WI38 (cell line): Measurements from ENCODE around the gene NOP53.

Source experiments
- H3K4me3 ChIP-seq: 2 replicates; pipeline ENCODE4 v1.5.1; 2011; ENCODE audit warnings: low read depth, mild to moderate bottlenecking, control low read depth, low read length
- TF ChIP-seq, protein P1 (sequence below): IDR thresholded peaks from 2 replicates; pipeline ENCODE4 v1.5.1; 2012; ENCODE audit warnings: low read depth, mild to moderate bottlenecking, control low read depth, low read length

The NOP53 gene

GRCh38 chr19:47750752-47751151 is 5.4 kb downstream of the NOP53 start:
- TF ChIP-seq, protein P1, sequence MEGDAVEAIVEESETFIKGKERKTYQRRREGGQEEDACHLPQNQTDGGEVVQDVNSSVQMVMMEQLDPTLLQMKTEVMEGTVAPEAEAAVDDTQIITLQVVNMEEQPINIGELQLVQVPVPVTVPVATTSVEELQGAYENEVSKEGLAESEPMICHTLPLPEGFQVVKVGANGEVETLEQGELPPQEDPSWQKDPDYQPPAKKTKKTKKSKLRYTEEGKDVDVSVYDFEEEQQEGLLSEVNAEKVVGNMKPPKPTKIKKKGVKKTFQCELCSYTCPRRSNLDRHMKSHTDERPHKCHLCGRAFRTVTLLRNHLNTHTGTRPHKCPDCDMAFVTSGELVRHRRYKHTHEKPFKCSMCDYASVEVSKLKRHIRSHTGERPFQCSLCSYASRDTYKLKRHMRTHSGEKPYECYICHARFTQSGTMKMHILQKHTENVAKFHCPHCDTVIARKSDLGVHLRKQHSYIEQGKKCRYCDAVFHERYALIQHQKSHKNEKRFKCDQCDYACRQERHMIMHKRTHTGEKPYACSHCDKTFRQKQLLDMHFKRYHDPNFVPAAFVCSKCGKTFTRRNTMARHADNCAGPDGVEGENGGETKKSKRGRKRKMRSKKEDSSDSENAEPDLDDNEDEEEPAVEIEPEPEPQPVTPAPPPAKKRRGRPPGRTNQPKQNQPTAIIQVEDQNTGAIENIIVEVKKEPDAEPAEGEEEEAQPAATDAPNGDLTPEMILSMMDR: no peak
- H3K4me3 ChIP-seq: no peak overlapping the region

GRCh38 chr19:47752440-47753211 is 7.3 kb downstream of the NOP53 start:
- TF ChIP-seq, protein P1: no peak
- H3K4me3 ChIP-seq: no peak overlapping the region

DNA sequence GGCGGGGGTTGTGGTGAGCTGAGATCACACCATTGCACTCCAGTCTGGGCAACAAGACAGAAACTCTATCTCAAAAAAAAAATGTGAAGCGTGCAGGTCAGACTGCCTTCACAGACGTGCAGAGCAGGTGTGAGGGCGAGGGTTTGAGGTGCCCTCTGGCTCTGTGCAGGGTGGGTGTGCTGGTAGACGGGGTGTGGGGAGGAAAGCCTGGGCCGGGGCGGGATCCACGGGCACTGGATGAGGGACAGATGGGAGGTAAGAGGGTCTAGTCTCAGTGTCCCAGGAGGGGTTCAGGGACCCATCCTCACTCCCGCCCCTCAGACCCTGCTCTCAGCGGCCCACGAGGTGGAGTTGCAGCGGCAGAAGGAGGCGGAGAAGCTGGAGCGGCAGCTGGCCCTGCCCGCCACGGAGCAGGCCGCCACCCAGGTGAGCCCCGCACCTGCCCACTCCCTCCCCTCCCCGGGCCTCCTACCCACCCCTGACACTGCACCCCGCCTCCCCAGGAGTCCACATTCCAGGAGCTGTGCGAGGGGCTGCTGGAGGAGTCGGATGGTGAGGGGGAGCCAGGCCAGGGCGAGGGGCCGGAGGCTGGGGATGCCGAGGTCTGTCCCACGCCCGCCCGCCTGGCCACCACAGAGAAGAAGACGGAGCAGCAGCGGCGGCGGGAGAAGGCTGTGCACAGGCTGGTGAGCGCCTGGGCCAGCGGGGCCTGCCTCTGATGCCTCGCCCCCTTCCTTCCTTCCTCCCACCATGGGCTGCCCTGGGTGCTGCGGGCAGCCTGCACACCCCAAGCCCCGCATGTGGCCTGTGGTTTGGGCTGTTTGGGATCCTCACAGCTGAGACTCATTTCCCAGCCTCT is 9.1 kb downstream of the NOP53 start:
- H3K4me3 ChIP-seq: no peak overlapping the region
- TF ChIP-seq, protein P1: no peak

DNA sequence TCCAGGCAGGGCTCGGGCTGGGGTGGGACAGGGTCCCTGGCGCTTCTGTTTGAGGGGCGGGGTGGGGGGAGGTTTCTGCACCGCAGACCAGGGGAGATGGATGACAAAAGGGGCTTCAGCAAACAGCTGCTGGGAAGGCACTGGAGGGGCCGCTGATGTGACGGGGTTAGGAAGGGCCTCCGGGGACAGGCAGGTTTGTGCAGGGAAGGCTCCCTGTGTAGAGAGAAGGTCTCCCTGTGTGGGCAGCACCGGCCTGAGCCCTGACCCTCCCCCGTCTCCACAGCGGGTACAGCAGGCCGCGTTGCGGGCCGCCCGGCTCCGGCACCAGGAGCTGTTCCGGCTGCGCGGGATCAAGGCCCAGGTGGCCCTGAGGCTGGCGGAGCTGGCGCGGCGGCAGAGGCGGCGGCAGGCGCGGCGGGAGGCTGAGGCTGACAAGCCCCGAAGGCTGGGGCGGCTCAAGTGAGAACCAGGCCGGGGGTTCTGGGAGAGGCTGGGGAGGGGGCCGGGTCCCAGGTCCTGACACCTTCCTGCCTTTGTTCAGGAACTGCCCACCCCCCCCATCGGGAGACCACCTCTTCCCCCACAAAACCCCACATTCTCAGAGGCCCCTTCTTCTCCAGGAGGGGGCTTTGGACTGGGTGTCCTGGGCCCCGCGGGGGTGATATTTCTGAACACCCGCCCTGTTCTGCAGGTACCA is 9.9 kb downstream of the NOP53 start:
- TF ChIP-seq, protein P1: no peak

GRCh38 chr19:47755762-47756626 is 10.6 kb downstream of the NOP53 start:
- TF ChIP-seq, protein P1: no peak
- no peak overlapping the region for H3K4me3 ChIP-seq

More for the DNA sequence above, 9.9 kb downstream of the NOP53 start:
- H3K4me3 ChIP-seq: no peak overlapping the region

- TF ChIP-seq, protein P1: no peak
- no peak overlapping the region for H3K4me3 ChIP-seq
These were observed 11.2 kb downstream of the NOP53 start for GRCh38 chr19:47756627-47756929.
